C1 segment of cervical spinal cord (tissue), 14 donors: ENCODE results near the gene BRPF3.
"Not testable (repeated sequence)": the region's sequence is repeated elsewhere in the genome, so short reads cannot be mapped to it uniquely, and the experiment has no call there.

Experiments
- DNase-seq, 14 donors: peaks; one replicate each; lab custom pipeline; 2025; lab: John Stamatoyannopoulos, UW

The BRPF3 gene

GRCh38 chr6:36200154-36200891 lies 3.8 kb downstream of the BRPF3 start:
- DNase-seq, result peak in 1 of 14 donors; percentile 22

GRCh38 chr6:36200998-36201596 lies 4.6 kb downstream of the BRPF3 start:
- DNase-seq, result peak in 1 of 14 donors; percentile 58

GRCh38 chr6:36201612-36202011 lies 5.1 kb downstream of the BRPF3 start:
- no peak for DNase-seq

GRCh38 chr6:36202101-36202500 lies 5.6 kb downstream of the BRPF3 start:
- DNase-seq, result no peak

GRCh38 chr6:36204068-36204753 lies 7.7 kb downstream of the BRPF3 start:
- no peak for DNase-seq

- DNase-seq, result no peak
Observed at GRCh38 chr6:36207155-36207554, 10.6 kb downstream of the BRPF3 start.

- no peak for DNase-seq
Observed at GRCh38 chr6:36209606-36210005, 13.1 kb downstream of the BRPF3 start.

GRCh38 chr6:36210182-36210581 lies 13.6 kb downstream of the BRPF3 start:
- no peak for DNase-seq

GRCh38 chr6:36210886-36211595 lies 14.5 kb downstream of the BRPF3 start:
- DNase-seq, result no peak

- DNase-seq, result no peak
Observed at GRCh38 chr6:36216559-36216958, 20.0 kb downstream of the BRPF3 start.

GRCh38 chr6:36217188-36217587 lies 20.6 kb downstream of the BRPF3 start:
- DNase-seq, result no peak

- no peak for DNase-seq
Observed at GRCh38 chr6:36217946-36218345, 21.4 kb downstream of the BRPF3 start.

- not testable (repeated sequence) for DNase-seq
Observed at GRCh38 chr6:36218516-36218915, 22.0 kb downstream of the BRPF3 start.

GRCh38 chr6:36219081-36219480 lies 22.5 kb downstream of the BRPF3 start:
- DNase-seq, result no peak

- DNase-seq, result no peak
Observed at GRCh38 chr6:36220226-36220625, 23.7 kb downstream of the BRPF3 start.

GRCh38 chr6:36221674-36222073 lies 25.1 kb downstream of the BRPF3 start:
- no peak for DNase-seq

- no peak for DNase-seq
Observed at GRCh38 chr6:36222924-36223323, 26.4 kb downstream of the BRPF3 start.

- DNase-seq, result no peak
Observed at GRCh38 chr6:36223706-36224105, 27.2 kb downstream of the BRPF3 start.

GRCh38 chr6:36224918-36225461 lies 28.4 kb downstream of the BRPF3 start:
- DNase-seq, result no peak

- DNase-seq, result no peak
Observed at GRCh38 chr6:36226438-36227047, 30.0 kb downstream of the BRPF3 start.
